AG09309 (cell line): Measurements from ENCODE around the gene LDOC1.
"Not testable (repeated sequence)": the region's sequence is repeated elsewhere in the genome, so short reads cannot be mapped to it uniquely, and the experiment has no call there.

Experiments
- DNase-seq: peaks from one replicate; pipeline ENCODE4 v3.0.0-alpha.2; 2010; ENCODE audit warnings: low read depth
- H3K4me3 ChIP-seq: 2 replicates; pipeline ENCODE4 v1.5.1; 2011; ENCODE audit warnings: mild to moderate bottlenecking, low read depth, low read length, moderate library complexity; ENCODE audit not compliant: control insufficient read depth
- TF ChIP-seq, protein P1 (sequence below): IDR thresholded peaks from 2 replicates; pipeline ENCODE4 v1.5.1; 2011; ENCODE audit warnings: mild to moderate bottlenecking, low read depth, low read length, inconsistent platforms; ENCODE audit not compliant: insufficient read depth, control insufficient read depth; ENCODE audit errors: missing control alignments

Gene LDOC1

GRCh38 chrX:141183000-141183399, 6.1 kb upstream of the LDOC1 start:
- no peak for DNase-seq
- H3K4me3 ChIP-seq: no peak overlapping the region
- TF ChIP-seq, protein P1, sequence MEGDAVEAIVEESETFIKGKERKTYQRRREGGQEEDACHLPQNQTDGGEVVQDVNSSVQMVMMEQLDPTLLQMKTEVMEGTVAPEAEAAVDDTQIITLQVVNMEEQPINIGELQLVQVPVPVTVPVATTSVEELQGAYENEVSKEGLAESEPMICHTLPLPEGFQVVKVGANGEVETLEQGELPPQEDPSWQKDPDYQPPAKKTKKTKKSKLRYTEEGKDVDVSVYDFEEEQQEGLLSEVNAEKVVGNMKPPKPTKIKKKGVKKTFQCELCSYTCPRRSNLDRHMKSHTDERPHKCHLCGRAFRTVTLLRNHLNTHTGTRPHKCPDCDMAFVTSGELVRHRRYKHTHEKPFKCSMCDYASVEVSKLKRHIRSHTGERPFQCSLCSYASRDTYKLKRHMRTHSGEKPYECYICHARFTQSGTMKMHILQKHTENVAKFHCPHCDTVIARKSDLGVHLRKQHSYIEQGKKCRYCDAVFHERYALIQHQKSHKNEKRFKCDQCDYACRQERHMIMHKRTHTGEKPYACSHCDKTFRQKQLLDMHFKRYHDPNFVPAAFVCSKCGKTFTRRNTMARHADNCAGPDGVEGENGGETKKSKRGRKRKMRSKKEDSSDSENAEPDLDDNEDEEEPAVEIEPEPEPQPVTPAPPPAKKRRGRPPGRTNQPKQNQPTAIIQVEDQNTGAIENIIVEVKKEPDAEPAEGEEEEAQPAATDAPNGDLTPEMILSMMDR: no peak

- TF ChIP-seq, protein P1: no peak
- DNase-seq: no peak
- no peak overlapping the region for H3K4me3 ChIP-seq
Observed at GRCh38 chrX:141180851-141181250, 3.9 kb upstream of the LDOC1 start.

DNA sequence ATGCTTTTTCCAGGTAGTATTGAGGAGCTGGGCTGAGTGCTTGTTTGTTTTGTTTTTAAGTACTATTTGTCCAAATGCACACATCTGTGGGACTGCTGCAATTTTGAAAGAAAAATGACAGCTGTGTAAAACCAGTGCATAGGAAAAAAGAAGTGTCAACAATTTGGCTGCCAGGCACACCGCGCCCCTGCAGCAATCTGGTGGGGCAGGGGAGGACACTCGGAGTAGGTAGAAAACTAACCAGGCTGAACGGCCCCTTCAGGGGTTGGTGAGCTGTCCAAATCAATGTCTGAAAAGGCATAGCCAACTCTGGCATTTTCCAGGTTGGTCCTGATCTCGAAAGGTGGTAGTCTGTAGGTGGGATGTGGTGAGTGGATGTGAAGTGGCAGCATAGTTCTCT, 1.1 kb downstream of the LDOC1 start:
- TF ChIP-seq, protein P1: no peak
- H3K4me3 ChIP-seq: peak overlapping the region; percentile 50
- DNase-seq: no peak

DNA sequence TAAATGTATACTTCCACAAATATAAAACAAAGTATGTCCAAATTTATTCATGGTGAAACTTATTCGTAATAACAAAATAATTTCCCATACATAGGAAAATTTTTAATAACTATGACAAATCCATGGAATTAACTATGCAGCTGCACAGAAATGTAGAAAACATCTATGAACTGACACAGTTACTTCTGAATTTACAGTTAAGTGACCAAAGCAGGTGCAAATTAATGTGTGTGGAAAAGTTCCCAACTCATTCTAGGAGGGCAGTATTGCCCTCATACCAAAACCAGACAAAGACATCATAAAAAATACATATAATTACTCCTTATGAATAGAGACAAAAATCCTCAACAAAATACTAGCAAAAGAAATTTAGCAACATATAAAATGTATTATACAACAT, 12.5 kb downstream of the LDOC1 start:
- no peak overlapping the region for H3K4me3 ChIP-seq
- DNase-seq: no peak
- TF ChIP-seq, protein P1: no peak

GRCh38 chrX:141158084-141158483, 18.8 kb downstream of the LDOC1 start:
- TF ChIP-seq, protein P1: no peak
- H3K4me3 ChIP-seq: no peak overlapping the region
- DNase-seq: no peak

DNA sequence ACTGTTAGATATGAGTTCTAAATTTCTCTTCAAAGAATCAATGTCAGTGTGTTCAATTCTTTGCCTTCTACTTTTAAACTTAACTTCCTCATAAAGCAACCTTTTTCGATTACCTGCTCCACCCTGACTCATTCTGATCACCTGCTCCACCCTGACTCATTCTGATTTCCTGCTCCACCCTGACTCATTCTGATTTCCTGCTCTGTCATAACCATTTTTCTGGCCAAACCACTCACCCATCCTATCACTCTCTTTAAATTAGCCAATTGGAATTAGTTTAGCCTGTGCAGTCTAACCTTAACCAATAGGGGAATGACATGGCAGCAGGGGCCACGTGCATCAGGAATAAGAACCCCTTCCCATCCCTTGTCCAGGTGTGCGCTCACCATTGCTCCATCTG, 21.7 kb downstream of the LDOC1 start:
- not testable (repeated sequence) for DNase-seq, H3K4me3 ChIP-seq

GRCh38 chrX:141142946-141143345, 34.0 kb downstream of the LDOC1 start:
- H3K4me3 ChIP-seq: no peak overlapping the region
- no peak for DNase-seq
- TF ChIP-seq, protein P1: no peak
